GM12878 (cell line): Measurements from ENCODE around the gene SLAMF1. TPM values are rescaled to one million over a fixed set of nuclear protein-coding genes. Genes with fewer than 3 reads are reported as not detected.

Experiments
- EZH2 ChIP-seq: IDR thresholded peaks from 2 replicates; pipeline ENCODE4 v1.6.1; 2012; ENCODE audit warnings: low read depth, mild to moderate bottlenecking, control low read depth, inconsistent platforms, low read length, borderline replicate concordance; ENCODE audit not compliant: control insufficient read depth
- FOXM1 ChIP-seq: IDR thresholded peaks from 2 replicates; pipeline ENCODE4 v1.6.1; 2012; ENCODE audit warnings: low read depth, mild to moderate bottlenecking, inconsistent platforms, low read length, moderate library complexity
- GATAD2B ChIP-seq: fragments of 450-650 bp; conservative IDR thresholded peaks from 2 replicates; pipeline ENCODE4 v1.6.1; 2017; ENCODE audit warnings: low read depth, mild to moderate bottlenecking, moderate library complexity
- IKZF1 ChIP-seq: fragments of 450-650 bp; conservative IDR thresholded peaks from 2 replicates; pipeline ENCODE4 v1.6.1; 2017; ENCODE audit warnings: antibody characterized with exemption, mild to moderate bottlenecking
- NBN ChIP-seq: fragments of 450-650 bp; IDR thresholded peaks from 2 replicates; pipeline ENCODE4 v1.6.1; 2016
- NFXL1 ChIP-seq: fragments of 450-650 bp; IDR thresholded peaks from 2 replicates; pipeline ENCODE4 v1.6.1; 2017; ENCODE audit warnings: antibody characterized with exemption, mild to moderate bottlenecking, borderline replicate concordance
- NR2F1 ChIP-seq: fragments of 450-650 bp; conservative IDR thresholded peaks from 2 replicates; pipeline ENCODE4 v1.6.1; 2017; ENCODE audit warnings: mild to moderate bottlenecking
- PML ChIP-seq: IDR thresholded peaks from 2 replicates; pipeline ENCODE4 v1.6.1; 2012; ENCODE audit warnings: low read length, inconsistent platforms
- POLR2A ChIP-seq: IDR thresholded peaks from 2 replicates; pipeline ENCODE4 v1.6.1; 2011; ENCODE audit warnings: low read depth, mild to moderate bottlenecking, low read length
- RAD51 ChIP-seq: fragments of 450-650 bp; IDR thresholded peaks from 2 replicates; pipeline ENCODE4 v1.6.1; 2016; ENCODE audit warnings: moderate library complexity, mild to moderate bottlenecking, inconsistent platforms
- RFX5 ChIP-seq: IDR thresholded peaks from 2 replicates; pipeline ENCODE4 v1.6.1; 2011; ENCODE audit warnings: low read depth, low read length, improper control_type of control experiment
- SIN3A ChIP-seq: IDR thresholded peaks from 2 replicates; pipeline ENCODE4 v1.6.1; 2012; ENCODE audit warnings: low read depth, low read length, improper control_type of control experiment
- TCF7 ChIP-seq: IDR thresholded peaks from 2 replicates; pipeline ENCODE4 v1.6.1; 2014; ENCODE audit warnings: antibody characterized with exemption, borderline replicate concordance
- polyA plus RNA-seq, 11 experiments: library from polyadenylated mRNA; depleted of rRNA in 4 of 11; unstranded in 6 of 11; stranded (reverse) in 5 of 11; fragments of >200 nt; fragmentation: Nextera tagmentation in 4 of 11; fragmentation: Illumina TruSeq in 1 of 11; extraction: Ambion mirVana in 4 of 11; extraction: Trizol in 1 of 11; gene quantifications; 1 replicate in 1 of 11; 2 replicates in 10 of 11; pipeline versions ENCODE4 v1.2.1 to v1.2.3, GENCODE V29; 2011 to 2016; ENCODE audit warnings: inconsistent platforms in 2 of 11, missing spikeins in 2 of 11, low read depth in 1 of 11
- total RNA-seq, 4 experiments: library from RNA; depleted of rRNA in 3 of 4; stranded (reverse); fragments of >200 nt in 3 of 4; fragmentation: Illumina TruSeq in 1 of 4; extraction: Trizol in 1 of 4; gene quantifications; 2 replicates each; pipeline versions ENCODE4 v1.2.1 to v1.2.3, GENCODE V29; 2013 to 2021
- TF ChIP-seq, protein P1 (sequence below): fragments of 450-650 bp; IDR thresholded peaks from 2 replicates; pipeline ENCODE4 v1.6.1; 2017; ENCODE audit warnings: low read depth, mild to moderate bottlenecking, moderate library complexity
- TF ChIP-seq, protein P2 (sequence below): IDR thresholded peaks from 2 replicates; pipeline ENCODE4 v1.6.1; 2012; ENCODE audit warnings: improper control_type of control experiment, low read depth, low read length; ENCODE audit not compliant: insufficient replicate concordance
- TF ChIP-seq, protein P3 (sequence below): fragments of 150-350 bp; IDR thresholded peaks from 2 replicates; pipeline ENCODE4 v1.6.1; 2016; ENCODE audit warnings: low read depth, low read length

The SLAMF1 gene
- total and polyA plus RNA-seq, 10 of the 15 experiments (the other 5 are each of a cell fraction or from before 2014, with no cell fraction given), result 87.3 to 260 (median 131) TPM

DNA sequence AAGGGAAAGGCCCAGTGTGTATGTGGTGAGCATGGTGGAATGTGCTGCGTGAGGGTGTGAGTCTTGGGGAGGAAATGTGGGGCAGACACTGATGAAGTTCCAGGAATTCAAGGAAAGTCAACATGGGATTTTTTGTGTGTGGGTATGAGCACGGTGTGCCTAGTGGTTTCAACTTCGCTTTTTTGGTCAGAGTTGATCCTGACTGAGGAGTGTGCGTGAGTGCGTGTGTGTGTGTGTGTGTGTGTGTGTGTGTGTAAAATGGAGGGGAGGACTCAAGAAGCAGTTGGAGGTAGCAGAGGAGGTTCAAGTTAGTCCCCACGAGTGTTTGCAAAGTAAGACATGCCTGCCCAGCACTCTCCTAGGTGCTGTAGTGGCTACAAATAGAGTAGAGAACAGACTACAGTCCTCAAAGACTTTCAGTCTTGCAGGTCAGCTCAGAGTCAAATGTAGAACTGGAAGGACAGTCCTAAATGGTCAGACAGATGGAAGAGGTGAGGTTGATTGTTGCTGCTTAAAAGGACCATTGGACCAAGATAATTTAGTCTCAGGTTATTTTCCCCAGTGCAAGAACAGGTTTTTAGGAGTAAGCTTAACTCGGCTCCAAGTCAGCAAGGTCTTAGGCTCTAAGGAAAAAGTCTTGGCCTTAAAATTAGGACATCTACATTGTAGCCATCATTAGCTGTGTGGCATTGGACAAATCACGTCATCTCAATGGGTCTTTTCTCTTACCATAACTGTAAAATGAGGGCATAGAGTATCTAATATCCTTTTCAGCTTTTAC is 25.0 kb downstream of the SLAMF1 start (continued):
- TF ChIP-seq, protein P1, sequence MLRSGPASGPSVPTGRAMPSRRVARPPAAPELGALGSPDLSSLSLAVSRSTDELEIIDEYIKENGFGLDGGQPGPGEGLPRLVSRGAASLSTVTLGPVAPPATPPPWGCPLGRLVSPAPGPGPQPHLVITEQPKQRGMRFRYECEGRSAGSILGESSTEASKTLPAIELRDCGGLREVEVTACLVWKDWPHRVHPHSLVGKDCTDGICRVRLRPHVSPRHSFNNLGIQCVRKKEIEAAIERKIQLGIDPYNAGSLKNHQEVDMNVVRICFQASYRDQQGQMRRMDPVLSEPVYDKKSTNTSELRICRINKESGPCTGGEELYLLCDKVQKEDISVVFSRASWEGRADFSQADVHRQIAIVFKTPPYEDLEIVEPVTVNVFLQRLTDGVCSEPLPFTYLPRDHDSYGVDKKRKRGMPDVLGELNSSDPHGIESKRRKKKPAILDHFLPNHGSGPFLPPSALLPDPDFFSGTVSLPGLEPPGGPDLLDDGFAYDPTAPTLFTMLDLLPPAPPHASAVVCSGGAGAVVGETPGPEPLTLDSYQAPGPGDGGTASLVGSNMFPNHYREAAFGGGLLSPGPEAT, result peak; percentile 61; the same call in 1 of the 2 replicates
- TF ChIP-seq NR2F1 (no peak), POLR2A (peak; percentile 43; the same call in 1 of the 2 replicates), FOXM1 (no peak), EZH2 (no peak), PML (no peak; the same call in 1 of the 2 replicates), IKZF1 (peak; percentile 51; the same call in 1 of the 2 replicates), SIN3A (no peak), RFX5 (no peak), NFXL1 (no peak), RAD51 (no peak), GATAD2B (no peak), TCF7 (no peak), NBN (peak; percentile 79)
- TF ChIP-seq, protein P2, sequence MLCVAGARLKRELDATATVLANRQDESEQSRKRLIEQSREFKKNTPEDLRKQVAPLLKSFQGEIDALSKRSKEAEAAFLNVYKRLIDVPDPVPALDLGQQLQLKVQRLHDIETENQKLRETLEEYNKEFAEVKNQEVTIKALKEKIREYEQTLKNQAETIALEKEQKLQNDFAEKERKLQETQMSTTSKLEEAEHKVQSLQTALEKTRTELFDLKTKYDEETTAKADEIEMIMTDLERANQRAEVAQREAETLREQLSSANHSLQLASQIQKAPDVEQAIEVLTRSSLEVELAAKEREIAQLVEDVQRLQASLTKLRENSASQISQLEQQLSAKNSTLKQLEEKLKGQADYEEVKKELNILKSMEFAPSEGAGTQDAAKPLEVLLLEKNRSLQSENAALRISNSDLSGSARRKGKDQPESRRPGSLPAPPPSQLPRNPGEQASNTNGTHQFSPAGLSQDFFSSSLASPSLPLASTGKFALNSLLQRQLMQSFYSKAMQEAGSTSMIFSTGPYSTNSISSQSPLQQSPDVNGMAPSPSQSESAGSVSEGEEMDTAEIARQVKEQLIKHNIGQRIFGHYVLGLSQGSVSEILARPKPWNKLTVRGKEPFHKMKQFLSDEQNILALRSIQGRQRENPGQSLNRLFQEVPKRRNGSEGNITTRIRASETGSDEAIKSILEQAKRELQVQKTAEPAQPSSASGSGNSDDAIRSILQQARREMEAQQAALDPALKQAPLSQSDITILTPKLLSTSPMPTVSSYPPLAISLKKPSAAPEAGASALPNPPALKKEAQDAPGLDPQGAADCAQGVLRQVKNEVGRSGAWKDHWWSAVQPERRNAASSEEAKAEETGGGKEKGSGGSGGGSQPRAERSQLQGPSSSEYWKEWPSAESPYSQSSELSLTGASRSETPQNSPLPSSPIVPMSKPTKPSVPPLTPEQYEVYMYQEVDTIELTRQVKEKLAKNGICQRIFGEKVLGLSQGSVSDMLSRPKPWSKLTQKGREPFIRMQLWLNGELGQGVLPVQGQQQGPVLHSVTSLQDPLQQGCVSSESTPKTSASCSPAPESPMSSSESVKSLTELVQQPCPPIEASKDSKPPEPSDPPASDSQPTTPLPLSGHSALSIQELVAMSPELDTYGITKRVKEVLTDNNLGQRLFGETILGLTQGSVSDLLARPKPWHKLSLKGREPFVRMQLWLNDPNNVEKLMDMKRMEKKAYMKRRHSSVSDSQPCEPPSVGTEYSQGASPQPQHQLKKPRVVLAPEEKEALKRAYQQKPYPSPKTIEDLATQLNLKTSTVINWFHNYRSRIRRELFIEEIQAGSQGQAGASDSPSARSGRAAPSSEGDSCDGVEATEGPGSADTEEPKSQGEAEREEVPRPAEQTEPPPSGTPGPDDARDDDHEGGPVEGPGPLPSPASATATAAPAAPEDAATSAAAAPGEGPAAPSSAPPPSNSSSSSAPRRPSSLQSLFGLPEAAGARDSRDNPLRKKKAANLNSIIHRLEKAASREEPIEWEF, result no peak
- TF ChIP-seq, protein P3, sequence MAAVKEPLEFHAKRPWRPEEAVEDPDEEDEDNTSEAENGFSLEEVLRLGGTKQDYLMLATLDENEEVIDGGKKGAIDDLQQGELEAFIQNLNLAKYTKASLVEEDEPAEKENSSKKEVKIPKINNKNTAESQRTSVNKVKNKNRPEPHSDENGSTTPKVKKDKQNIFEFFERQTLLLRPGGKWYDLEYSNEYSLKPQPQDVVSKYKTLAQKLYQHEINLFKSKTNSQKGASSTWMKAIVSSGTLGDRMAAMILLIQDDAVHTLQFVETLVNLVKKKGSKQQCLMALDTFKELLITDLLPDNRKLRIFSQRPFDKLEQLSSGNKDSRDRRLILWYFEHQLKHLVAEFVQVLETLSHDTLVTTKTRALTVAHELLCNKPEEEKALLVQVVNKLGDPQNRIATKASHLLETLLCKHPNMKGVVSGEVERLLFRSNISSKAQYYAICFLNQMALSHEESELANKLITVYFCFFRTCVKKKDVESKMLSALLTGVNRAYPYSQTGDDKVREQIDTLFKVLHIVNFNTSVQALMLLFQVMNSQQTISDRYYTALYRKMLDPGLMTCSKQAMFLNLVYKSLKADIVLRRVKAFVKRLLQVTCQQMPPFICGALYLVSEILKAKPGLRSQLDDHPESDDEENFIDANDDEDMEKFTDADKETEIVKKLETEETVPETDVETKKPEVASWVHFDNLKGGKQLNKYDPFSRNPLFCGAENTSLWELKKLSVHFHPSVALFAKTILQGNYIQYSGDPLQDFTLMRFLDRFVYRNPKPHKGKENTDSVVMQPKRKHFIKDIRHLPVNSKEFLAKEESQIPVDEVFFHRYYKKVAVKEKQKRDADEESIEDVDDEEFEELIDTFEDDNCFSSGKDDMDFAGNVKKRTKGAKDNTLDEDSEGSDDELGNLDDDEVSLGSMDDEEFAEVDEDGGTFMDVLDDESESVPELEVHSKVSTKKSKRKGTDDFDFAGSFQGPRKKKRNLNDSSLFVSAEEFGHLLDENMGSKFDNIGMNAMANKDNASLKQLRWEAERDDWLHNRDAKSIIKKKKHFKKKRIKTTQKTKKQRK, result no peak
